GM10266 (cell line): ENCODE results near the gene DHDH.

Source experiments
- DNase-seq: peaks from one replicate; pipeline ENCODE4 v3.0.0; 2012; ENCODE audit errors: extremely low spot score
- TF ChIP-seq, protein P1 (sequence below): IDR thresholded peaks from 2 replicates; pipeline ENCODE4 v1.5.1; 2012; ENCODE audit warnings: mild to moderate bottlenecking, low read depth; ENCODE audit not compliant: control insufficient read depth, insufficient read depth; ENCODE audit errors: missing control alignments

DHDH gene

DNA sequence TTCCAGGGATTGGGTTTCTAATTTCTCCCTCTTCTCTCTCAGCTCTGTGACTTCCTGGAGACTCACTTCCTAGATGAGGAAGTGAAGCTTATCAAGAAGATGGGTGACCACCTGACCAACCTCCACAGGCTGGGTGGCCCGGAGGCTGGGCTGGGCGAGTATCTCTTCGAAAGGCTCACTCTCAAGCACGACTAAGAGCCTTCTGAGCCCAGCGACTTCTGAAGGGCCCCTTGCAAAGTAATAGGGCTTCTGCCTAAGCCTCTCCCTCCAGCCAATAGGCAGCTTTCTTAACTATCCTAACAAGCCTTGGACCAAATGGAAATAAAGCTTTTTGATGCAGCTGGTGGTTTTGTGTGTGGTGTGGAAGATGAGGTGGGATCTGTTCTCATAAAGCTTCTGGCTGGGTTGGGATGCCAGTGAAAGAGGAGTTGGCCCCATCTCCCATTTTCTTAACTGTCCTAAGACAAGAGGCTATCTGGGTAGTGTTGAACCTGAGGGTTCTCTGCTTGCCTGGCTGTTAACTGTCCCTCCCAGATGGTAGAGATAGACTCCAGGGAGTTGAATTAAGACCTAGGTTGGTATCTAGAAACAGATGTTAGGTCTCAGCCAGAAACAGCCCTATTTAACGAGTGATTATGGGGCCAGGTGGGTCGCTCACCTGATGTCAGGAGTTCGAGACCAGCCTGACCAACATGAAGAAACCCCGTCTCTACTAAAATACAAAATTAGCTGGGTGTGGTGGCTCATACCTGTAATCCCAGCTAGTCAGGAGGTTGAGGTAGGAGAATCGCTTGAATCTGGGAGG is 33.2 kb downstream of the DHDH start:
- TF ChIP-seq, protein P1, sequence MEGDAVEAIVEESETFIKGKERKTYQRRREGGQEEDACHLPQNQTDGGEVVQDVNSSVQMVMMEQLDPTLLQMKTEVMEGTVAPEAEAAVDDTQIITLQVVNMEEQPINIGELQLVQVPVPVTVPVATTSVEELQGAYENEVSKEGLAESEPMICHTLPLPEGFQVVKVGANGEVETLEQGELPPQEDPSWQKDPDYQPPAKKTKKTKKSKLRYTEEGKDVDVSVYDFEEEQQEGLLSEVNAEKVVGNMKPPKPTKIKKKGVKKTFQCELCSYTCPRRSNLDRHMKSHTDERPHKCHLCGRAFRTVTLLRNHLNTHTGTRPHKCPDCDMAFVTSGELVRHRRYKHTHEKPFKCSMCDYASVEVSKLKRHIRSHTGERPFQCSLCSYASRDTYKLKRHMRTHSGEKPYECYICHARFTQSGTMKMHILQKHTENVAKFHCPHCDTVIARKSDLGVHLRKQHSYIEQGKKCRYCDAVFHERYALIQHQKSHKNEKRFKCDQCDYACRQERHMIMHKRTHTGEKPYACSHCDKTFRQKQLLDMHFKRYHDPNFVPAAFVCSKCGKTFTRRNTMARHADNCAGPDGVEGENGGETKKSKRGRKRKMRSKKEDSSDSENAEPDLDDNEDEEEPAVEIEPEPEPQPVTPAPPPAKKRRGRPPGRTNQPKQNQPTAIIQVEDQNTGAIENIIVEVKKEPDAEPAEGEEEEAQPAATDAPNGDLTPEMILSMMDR: no peak
- no peak for DNase-seq

- no peak for DNase-seq
- TF ChIP-seq, protein P1: no peak
Measured at GRCh38 chr19:48967346-48968178, 34.1 kb downstream of the DHDH start.

DNA sequence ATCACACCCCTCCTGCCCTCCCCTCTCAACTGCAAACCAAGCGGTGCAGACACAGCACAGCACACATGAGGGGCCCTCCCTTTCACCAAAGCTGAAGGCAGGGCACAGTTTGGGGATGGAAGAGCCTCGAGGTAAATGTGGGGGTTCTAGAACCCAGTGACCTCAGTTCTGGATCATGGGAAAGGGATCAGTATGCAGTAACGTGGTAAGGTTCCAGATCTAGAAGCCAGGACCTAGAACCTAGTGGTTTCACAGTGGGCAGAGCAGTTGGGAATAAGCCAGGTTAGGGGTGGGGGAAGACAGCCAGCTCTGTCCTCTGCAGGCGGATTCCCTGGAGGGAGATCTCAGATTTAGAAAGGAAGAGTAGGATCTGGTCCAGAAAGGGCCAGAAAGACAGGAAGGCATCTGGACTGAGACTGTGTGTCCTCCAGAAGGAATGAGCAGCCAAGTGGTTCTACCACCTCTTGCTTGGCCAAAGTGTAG is 34.7 kb downstream of the DHDH start:
- TF ChIP-seq, protein P1: no peak
- DNase-seq: no peak

GRCh38 chr19:48968813-48969218 is 35.3 kb downstream of the DHDH start:
- no peak for DNase-seq
- TF ChIP-seq, protein P1: no peak

- TF ChIP-seq, protein P1: no peak
- DNase-seq: no peak
Measured at GRCh38 chr19:48969276-48970138, 36.0 kb downstream of the DHDH start.

DNA sequence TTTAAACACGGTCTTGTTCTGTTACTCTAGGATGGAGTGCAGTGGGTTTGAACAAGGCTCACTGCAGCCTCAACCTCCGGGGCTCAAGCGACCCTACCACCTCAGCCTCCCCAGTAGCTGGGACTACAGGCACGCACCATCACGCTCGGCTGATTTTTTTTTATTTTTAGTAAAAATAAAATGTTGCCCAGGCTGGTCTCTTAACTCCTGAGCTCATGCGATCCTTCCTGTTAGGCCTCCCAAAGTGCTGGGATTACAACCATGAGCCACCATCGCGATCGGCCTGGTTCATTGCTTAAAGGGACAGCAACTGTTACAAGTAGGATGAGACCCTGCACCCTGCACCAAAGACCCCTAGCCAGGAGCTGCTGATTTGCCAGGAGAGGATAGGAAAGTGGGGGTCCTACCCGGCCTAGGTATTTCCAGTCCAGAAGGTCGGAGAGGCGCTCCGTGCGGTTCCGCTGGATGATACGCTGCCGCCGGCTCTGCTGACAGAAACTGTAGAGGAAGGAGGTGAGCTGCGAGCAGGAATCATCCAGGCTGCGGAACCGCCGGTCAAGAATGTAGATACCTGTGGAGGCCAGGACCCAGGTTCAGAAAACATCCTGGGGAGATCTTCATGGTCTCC is 36.8 kb downstream of the DHDH start:
- TF ChIP-seq, protein P1: no peak
- DNase-seq: no peak
